ENCODE measurements around the gene EIF3I. TPM values are rescaled to one million over a fixed set of nuclear protein-coding genes. Genes with fewer than 3 reads are reported as not detected.

The EIF3I gene
- total RNA-seq, 2 experiments from 2014 or later = 297 to 299 TPM

DNA sequence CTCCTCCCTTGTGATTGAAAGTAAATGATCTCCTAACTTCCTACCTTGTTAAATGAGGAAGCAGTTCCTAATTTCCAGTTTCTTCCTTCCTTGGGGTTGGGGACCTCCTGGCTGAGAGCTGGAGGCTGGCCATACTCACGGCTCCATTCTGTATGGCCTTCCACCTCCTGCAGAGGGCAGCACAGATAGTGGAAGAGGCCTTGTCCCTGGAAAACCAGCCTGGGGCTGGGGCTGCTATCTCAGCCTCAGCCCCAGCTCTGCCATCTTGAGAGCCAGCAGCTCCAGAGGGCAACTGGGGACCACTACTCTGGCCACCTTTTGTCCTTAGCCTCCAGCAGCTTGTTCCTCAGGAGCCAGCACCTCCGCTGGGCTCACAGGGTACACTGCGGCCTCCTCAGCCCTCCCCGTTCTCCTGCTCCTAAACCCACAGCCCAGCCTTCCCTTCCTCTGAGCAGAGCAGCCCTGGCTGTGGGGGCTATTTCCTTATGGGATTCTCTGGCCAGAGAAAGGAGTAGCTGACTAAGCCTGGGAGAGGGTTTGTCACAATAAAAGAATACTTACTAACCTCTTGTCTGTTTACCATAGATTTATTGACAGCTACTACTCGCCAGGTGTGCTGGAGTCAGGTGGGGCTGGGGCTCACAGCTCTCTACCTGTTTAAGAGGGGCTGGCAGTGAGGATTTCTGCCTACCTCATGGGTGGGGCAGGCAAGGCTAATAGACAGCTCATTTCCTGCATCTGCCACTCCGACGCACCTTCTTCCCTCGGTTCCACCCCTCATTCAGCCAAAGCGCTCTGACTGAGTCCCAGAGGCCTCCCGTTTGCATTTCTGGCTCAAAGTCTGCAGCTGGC is 6.4 kb upstream of the EIF3I start:
- CTCF ChIA-PET = interaction anchor here (0.6 to 3.1 kb wide), 57 partner anchors 9 to 208 kb away, joined by 3 to 65 read pairs (median 5); partner anchors contain the start of genes BSDC1, CCDC28B, FAM167B and HDAC1
- Mint-ChIP-seq H3K27me3 (no peaks in the 10 kb centered on the region), H3K4me3 (no peak overlapping the region), H3K27ac (peak overlapping the region; percentile 8), H3K36me3 (peaks cover 10% of the 10 kb centered on the region), H3K9me3 (no peaks in the 10 kb centered on the region), H3K4me1 (ENCODE audit: low read depth) (peaks cover 14% of the 10 kb centered on the region)
- POLR2A ChIA-PET = interaction anchor here (1.1 to 1.6 kb wide), 5 partner anchors 10 to 178 kb away, joined by 3 to 19 read pairs (median 5); partner anchors contain the start of genes BSDC1, IQCC and MARCKSL1
- intact Hi-C loops (cut with micrococcal nuclease) = loop anchor here (1.0 kb wide), 1 partner anchor 197 kb away; no protein-coding TSS in a partner anchor
- DNase-seq = peak; percentile 74

DNA sequence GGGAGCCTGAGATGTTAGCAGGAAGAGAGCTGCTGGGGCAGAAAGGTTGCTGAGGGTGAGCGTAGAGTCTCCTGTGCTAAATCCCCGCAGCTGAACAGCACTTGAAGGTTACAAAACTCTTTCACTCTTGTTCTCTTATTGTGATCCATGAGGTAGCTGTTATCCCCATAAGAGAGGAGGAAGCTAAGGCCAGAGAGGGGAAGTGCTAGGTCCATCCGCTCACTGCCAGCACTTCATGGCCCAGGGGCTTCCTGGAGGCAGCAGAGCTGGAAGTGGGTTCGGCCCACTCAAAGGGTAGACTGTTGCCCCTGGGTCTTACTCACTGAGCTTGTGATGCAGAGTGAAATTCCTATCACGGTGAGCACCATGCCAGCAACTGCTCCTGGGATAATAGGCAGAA is 5.6 kb upstream of the EIF3I start:
- ChIA-PET CTCF (interaction anchor here (0.7 to 3.1 kb wide), 32 partner anchors 10 to 207 kb away, joined by 3 to 65 read pairs (median 7); partner anchors contain the start of genes BSDC1, CCDC28B, FAM167B and HDAC1), POLR2A (interaction anchor here (0.9 to 1.6 kb wide), 3 partner anchors 11 to 37 kb away, joined by 3 to 19 read pairs (median 3); partner anchors contain the start of gene IQCC)
- DNase-seq = no peak
- H3K27ac Mint-ChIP-seq = no peak overlapping the region
- peaks cover 20% of the 10 kb centered on the region for H3K4me1 Mint-ChIP-seq (ENCODE audit: low read depth)
- intact Hi-C loops (cut with micrococcal nuclease) = no loop called here
- H3K27me3 Mint-ChIP-seq = no peaks in the 10 kb centered on the region
- peaks cover 10% of the 10 kb centered on the region for H3K36me3 Mint-ChIP-seq
- no peak overlapping the region for H3K4me3 Mint-ChIP-seq
- H3K9me3 Mint-ChIP-seq = no peaks in the 10 kb centered on the region

DNA sequence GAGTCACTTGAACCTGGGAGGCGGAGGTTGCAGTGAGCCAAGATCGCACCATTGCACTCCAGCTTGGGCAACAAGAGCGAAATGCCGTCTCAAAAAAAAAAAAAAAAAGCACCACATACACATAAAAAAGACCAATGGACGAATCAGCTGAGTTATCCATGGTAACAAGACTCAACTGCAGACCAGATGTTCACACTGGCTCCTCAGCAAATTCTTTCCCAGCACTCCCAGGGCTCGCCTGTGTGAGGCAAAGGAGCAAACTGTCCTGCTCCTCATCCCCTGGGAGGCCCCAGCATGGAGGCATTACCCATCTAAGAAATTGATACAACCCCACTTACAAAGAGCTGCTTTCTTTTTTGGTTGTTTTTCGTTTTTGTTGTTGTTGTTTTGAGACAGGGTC is 3.2 kb upstream of the EIF3I start:
- H3K36me3 Mint-ChIP-seq = peaks cover 16% of the 10 kb centered on the region
- ChIA-PET CTCF (interaction anchor here (0.6 to 1.0 kb wide), 2 partner anchors 30 to 102 kb away, joined by 3 read pairs; no protein-coding TSS in a partner anchor), POLR2A (no interaction called here)
- intact Hi-C loops (cut with micrococcal nuclease) = no loop called here
- peaks cover 33% of the 10 kb centered on the region for H3K4me1 Mint-ChIP-seq (ENCODE audit: low read depth)
- no peak overlapping the region for H3K27ac Mint-ChIP-seq
- no peak overlapping the region for H3K4me3 Mint-ChIP-seq
- DNase-seq = no peak
- no peaks in the 10 kb centered on the region for H3K27me3 Mint-ChIP-seq
- H3K9me3 Mint-ChIP-seq = no peaks in the 10 kb centered on the region

DNA sequence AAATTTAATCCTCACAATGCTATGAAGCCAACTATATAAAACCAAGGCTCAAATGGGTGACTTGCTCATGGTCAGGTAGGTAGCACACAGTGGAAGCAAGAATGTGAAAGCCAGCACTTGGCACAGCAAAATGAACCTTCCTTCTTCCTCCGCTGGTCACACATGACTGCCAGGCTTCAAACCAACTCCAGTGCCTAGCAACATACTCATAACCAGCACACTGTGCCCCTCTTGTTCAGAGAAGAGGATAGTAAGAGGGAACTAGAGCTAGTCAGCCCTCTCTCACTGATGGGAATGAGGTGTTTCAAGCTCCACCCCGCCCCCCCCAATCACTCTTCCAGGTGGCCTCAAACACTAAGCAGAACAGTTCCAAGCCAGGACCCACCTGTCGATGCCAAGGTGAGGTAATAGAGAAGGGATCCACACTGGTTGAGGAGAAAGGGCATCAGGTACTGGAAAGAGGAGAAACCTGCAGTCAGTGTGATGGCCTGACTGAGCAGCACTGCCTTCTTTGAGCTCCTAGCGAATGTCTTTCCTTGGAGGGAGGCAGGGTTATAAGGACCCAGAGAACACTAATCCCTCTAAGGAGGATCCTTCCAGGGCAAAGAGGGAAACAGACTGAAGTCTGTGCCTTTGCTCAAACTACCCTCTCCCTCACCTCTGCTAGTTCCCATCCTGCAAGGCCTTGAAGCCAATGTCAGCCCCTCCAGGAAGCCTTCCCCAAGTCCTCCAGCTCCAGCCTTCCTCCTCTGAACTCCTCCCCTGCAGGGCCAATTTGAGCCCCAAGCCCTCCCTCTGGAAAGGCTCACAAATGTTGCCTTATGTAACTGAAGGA is 1.2 kb upstream of the EIF3I start:
- H3K4me1 Mint-ChIP-seq (ENCODE audit: low read depth) = peaks cover 40% of the 10 kb centered on the region
- H3K27me3 Mint-ChIP-seq = no peaks in the 10 kb centered on the region
- peak overlapping the region; percentile 95 for H3K4me3 Mint-ChIP-seq
- ChIA-PET POLR2A (interaction anchor here (0.6 kb wide), 1 partner anchor 48 kb away, joined by 4 read pairs; no protein-coding TSS in a partner anchor), CTCF (interaction anchor here (1.4 to 5.1 kb wide), 2 partner anchors 27 to 181 kb away, joined by 3 to 31 read pairs; partner anchors contain the start of gene FAM167B)
- intact Hi-C loops (cut with micrococcal nuclease) = no loop called here
- DNase-seq = no peak
- peaks cover 20% of the 10 kb centered on the region for H3K36me3 Mint-ChIP-seq
- H3K27ac Mint-ChIP-seq = peak overlapping the region; percentile 94
- H3K9me3 Mint-ChIP-seq = no peaks in the 10 kb centered on the region

DNA sequence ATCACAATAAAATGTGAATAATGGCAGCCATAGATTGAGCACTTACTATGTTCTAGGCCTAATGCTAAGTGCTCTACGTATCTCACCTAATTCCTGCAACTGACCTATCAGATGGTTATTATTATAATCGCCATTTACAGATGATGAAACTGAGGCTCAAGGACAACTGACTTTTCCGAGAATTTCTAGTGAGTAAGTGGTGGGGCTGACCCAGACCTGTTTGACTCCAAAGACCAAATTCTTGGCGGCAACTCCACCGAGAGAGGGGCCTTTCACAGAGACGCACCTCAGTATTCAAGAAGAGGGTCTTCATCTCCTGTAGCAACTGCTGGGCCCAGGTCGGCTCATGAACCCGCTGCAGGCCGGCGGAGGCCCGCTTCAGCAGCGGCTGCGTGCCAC is 627 bp upstream of the EIF3I start:
- H3K36me3 Mint-ChIP-seq = peaks cover 22% of the 10 kb centered on the region
- H3K27ac Mint-ChIP-seq = peak overlapping the region; percentile 94
- POLR2A ChIA-PET = interaction anchor here (0.7 kb wide), 1 partner anchor 33 kb away, joined by 3 read pairs; no protein-coding TSS in a partner anchor
- peak overlapping the region; percentile 95 for H3K4me3 Mint-ChIP-seq
- CTCF ChIA-PET = interaction anchor here (1.4 to 5.1 kb wide), 2 partner anchors 27 to 180 kb away, joined by 3 to 31 read pairs; partner anchors contain the start of gene FAM167B
- intact Hi-C loops (cut with micrococcal nuclease) = no loop called here
- H3K27me3 Mint-ChIP-seq = no peaks in the 10 kb centered on the region
- H3K4me1 Mint-ChIP-seq (ENCODE audit: low read depth) = peaks cover 38% of the 10 kb centered on the region
- no peak for DNase-seq
- no peaks in the 10 kb centered on the region for H3K9me3 Mint-ChIP-seq

DNA sequence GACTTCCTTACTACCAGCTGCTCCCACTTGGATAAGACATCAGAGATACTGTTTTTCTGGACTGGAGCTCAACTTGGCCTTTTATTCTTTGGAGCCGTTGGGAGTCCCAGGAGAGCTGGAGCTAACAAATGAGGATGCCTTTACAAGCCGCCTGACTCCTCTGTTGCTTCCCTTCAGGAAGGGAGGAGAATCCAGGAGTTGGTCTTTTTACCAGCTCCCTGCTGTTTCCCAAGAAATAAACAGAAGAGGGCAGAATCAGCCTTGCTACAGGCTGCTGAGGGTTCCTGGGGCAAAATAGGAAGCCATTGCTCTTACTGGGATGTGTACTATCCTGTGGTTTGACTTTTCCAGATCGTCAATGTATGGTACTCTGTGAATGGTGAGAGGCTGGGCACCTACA is 1.5 kb downstream of the EIF3I start:
- Mint-ChIP-seq H3K9me3 (no peaks in the 10 kb centered on the region), H3K27ac (peak overlapping the region; percentile 94), H3K4me1 (ENCODE audit: low read depth) (peaks cover 38% of the 10 kb centered on the region), H3K36me3 (peaks cover 35% of the 10 kb centered on the region), H3K27me3 (no peaks in the 10 kb centered on the region), H3K4me3 (peak overlapping the region; percentile 95)
- ChIA-PET POLR2A (no interaction called here), CTCF (interaction anchor here (1.0 to 5.1 kb wide), 3 partner anchors 17 to 171 kb away, joined by 3 to 31 read pairs (median 6); partner anchors contain the start of genes BSDC1 and FAM167B)
- intact Hi-C loops (cut with micrococcal nuclease) = loop anchor here (2.0 kb wide), 5 partner anchors 23 to 171 kb away; partner anchors contain the start of genes BSDC1 and CCDC28B
- no peak for DNase-seq

DNA sequence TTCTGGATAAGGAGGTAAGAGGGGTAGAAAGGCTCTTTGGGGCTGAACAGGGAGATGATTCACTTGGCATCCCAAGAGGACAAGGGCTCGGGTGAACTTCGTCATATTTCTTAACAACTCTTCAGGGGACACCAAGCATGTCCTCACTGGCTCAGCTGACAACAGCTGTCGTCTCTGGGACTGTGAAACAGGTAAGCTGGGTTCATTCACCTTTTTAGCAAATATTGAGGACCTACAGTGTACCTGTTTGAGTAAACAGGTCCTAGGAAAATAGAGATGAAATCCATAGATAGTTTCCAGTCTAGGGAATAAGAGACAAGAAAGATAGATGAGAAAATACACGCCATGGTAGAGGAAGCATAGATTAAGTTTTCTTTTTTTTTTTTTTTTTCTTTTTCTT is 2.1 kb downstream of the EIF3I start:
- H3K4me1 Mint-ChIP-seq (ENCODE audit: low read depth) = peaks cover 38% of the 10 kb centered on the region
- H3K9me3 Mint-ChIP-seq = no peaks in the 10 kb centered on the region
- intact Hi-C loops (cut with micrococcal nuclease) = no loop called here
- CTCF ChIA-PET = interaction anchor here (2.0 to 5.1 kb wide), 2 partner anchors 16 to 24 kb away, joined by 6 to 31 read pairs; partner anchors contain the start of gene FAM167B
- POLR2A ChIA-PET = no interaction called here
- no peak for DNase-seq
- H3K36me3 Mint-ChIP-seq = peaks cover 41% of the 10 kb centered on the region
- peak overlapping the region; percentile 94 for H3K27ac Mint-ChIP-seq
- H3K27me3 Mint-ChIP-seq = no peaks in the 10 kb centered on the region
- peak overlapping the region; percentile 95 for H3K4me3 Mint-ChIP-seq

DNA sequence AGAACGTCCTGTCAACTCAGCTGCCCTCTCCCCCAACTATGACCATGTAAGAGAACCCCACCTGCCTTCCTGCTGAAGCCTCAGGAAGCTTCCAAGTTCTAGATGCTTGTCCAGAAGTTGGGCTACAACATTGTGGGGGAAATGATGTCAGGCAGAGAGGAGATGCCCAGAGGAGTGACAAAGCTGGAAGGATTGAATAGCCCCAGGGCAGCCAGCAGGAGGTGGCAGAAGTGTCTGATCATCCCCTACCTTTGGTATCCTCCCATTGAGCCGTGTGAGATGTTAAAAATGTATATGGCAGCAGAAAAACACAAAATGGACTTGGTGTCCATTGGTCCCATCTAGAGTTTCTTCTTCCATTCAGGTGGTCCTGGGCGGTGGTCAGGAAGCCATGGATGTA is 6.6 kb downstream of the EIF3I start:
- ChIA-PET POLR2A (interaction anchor here (0.6 to 1.4 kb wide), 3 partner anchors 8 to 31 kb away, joined by 3 to 4 read pairs (median 3); no protein-coding TSS in a partner anchor), CTCF (interaction anchor here (0.6 to 1.5 kb wide), 5 partner anchors 12 to 190 kb away, joined by 3 to 6 read pairs (median 4); no protein-coding TSS in a partner anchor)
- DNase-seq = no peak
- Mint-ChIP-seq H3K36me3 (peaks cover 37% of the 10 kb centered on the region), H3K27me3 (no peaks in the 10 kb centered on the region), H3K27ac (no peak overlapping the region), H3K4me1 (ENCODE audit: low read depth) (peaks cover 12% of the 10 kb centered on the region), H3K4me3 (no peak overlapping the region), H3K9me3 (no peaks in the 10 kb centered on the region)
- intact Hi-C loops (cut with micrococcal nuclease) = no loop called here

DNA sequence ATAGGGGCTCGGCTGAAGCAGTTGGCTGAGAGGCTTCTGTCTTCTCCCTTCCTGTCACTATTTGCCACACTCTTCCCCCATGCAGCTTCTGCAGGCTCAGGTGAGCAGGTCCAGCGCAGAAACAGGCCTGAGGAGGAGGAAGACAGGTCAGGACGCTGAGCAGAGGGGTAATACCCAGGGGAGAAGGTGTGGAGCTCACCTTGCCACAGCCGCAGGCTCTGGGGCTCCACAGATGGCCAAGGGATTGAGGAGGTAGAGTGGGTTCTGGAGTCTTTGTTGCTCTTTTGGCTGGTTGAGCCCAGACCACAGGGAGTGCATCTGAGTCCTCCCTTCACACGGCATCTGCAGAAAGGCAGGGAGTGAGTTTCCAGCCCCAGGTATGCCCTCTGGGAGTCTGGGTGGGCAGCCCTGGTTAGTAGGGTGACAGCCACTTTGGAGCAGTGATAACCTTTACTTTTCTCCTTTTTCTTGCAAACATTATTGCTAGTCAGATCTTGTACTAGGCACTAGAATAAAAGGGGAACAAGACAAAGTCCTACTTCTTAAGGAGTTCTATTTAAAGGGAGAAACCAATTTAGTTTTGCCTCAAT is 9.7 kb downstream of the EIF3I start:
- DNase-seq = no peak

DNA sequence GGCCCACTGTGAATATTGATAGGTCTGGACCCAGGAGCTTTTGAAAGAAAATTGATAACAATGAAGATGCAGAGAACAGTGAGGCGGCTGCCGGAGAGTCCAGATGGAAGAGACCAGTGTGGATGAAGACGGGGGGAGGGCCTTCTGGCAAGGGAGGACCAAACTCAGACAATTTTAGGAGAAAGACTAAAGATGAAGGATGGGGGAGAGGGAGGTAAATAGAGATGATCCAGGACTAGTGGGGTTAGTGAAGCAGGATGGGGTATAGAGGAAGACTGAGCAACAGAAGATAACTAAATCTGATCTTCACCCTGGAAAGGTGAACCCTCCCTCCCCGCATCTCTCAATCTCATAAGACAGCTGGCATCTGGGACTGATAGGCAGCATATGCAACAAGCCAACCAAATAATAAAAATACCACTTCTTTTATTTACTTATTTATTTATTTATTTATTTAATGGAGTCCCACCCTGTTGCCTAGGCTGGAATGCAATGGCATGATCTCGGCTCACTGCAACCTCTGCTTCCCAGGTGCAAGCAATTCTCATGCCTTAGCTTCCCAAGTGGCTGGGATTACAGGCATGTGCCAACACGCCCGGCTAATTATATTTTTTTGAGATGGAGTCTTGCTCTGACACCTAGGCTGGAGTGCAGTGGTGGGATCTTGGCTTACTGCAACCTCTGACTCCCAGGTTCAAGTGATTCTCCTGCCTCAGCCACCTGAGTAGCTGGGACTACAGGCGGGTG is 10.5 kb downstream of the EIF3I start:
- Mint-ChIP-seq H3K27me3 (no peaks in the 10 kb centered on the region), H3K9me3 (no peaks in the 10 kb centered on the region), H3K4me1 (ENCODE audit: low read depth) (no peaks in the 10 kb centered on the region), H3K27ac (no peak overlapping the region), H3K36me3 (peaks cover 18% of the 10 kb centered on the region), H3K4me3 (no peak overlapping the region)
- intact Hi-C loops (cut with micrococcal nuclease) = no loop called here
- CTCF ChIA-PET = interaction anchor here (1.9 kb wide), 1 partner anchor 15 kb away, joined by 7 read pairs; no protein-coding TSS in a partner anchor
- POLR2A ChIA-PET = no interaction called here
- DNase-seq = no peak

More for the DNA sequence above, 9.7 kb downstream of the EIF3I start:
- Mint-ChIP-seq H3K27ac (no peak overlapping the region), H3K36me3 (peaks cover 24% of the 10 kb centered on the region), H3K27me3 (no peaks in the 10 kb centered on the region), H3K4me3 (no peak overlapping the region), H3K4me1 (ENCODE audit: low read depth) (no peaks in the 10 kb centered on the region), H3K9me3 (no peaks in the 10 kb centered on the region)
- ChIA-PET CTCF (interaction anchor here (1.9 kb wide), 1 partner anchor 16 kb away, joined by 7 read pairs; no protein-coding TSS in a partner anchor), POLR2A (interaction anchor here (1.2 kb wide), 1 partner anchor 9 kb away, joined by 3 read pairs; no protein-coding TSS in a partner anchor)
- intact Hi-C loops (cut with micrococcal nuclease) = no loop called here

All from activated CD4-positive, alpha-beta memory T cell treated with anti-CD3 and anti-CD28 coated beads for 36 hours (primary cell).